GM12875 (cell line): ENCODE results near the gene PRKCB.
"Not testable (repeated sequence)": the region's sequence is repeated elsewhere in the genome, so short reads cannot be mapped to it uniquely, and the experiment has no call there.

Source experiments
- H3K4me3 ChIP-seq: one replicate; pipeline ENCODE4 v1.5.1; 2011; ENCODE audit warnings: low read depth, low read length, control low read depth
- TF ChIP-seq, protein P1 (sequence below): IDR thresholded peaks from 2 replicates; pipeline ENCODE4 v1.5.1; 2011; ENCODE audit warnings: low read depth, mild to moderate bottlenecking, control low read depth, inconsistent platforms, low read length, moderate library complexity, borderline replicate concordance; ENCODE audit not compliant: insufficient read depth

Gene PRKCB

GRCh38 chr16:24218299-24218698 lies 382.5 kb downstream of the PRKCB start:
- TF ChIP-seq, protein P1, sequence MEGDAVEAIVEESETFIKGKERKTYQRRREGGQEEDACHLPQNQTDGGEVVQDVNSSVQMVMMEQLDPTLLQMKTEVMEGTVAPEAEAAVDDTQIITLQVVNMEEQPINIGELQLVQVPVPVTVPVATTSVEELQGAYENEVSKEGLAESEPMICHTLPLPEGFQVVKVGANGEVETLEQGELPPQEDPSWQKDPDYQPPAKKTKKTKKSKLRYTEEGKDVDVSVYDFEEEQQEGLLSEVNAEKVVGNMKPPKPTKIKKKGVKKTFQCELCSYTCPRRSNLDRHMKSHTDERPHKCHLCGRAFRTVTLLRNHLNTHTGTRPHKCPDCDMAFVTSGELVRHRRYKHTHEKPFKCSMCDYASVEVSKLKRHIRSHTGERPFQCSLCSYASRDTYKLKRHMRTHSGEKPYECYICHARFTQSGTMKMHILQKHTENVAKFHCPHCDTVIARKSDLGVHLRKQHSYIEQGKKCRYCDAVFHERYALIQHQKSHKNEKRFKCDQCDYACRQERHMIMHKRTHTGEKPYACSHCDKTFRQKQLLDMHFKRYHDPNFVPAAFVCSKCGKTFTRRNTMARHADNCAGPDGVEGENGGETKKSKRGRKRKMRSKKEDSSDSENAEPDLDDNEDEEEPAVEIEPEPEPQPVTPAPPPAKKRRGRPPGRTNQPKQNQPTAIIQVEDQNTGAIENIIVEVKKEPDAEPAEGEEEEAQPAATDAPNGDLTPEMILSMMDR = no peak
- no peak overlapping the region for H3K4me3 ChIP-seq

DNA sequence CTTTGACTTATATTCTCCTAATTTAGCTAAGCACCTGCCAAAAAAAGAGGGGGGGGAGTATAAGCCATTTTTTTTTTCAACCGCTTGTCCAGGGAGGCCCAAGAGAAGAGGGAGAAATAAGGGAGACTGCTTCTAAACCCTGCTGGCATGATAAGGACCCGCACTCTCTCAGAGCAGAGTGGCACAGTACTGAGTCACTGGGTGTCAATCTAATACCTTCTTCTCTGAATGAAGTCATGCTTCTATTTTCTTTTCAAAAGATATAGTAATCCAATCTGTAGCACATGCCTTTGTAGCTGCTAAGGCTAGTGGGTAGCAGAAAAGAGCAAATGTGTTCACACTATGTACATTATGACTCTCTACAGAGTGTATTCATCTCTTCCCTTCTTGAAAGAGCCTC lies 385.4 kb downstream of the PRKCB start:
- no peak overlapping the region for H3K4me3 ChIP-seq
- TF ChIP-seq, protein P1 = no peak

DNA sequence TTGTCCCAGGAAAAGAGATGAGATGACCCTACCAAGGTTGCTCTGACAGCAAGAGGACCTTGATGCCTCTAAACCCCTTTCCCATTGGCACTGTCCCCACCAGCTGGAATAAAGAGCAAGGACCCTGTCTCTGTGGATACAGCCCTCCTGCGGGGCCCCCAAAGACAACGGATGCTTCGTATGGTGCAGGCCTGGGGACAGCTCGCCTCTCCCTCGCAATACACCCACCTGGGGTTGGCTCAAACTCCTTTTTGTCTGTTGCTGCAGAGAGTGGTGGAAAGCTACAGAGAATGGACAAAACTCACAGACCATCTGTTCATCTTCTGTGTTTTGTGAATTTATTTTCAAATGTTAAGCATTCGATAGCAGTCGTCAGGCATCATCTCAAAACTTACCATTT lies 392.7 kb downstream of the PRKCB start:
- TF ChIP-seq, protein P1 = no peak
- H3K4me3 ChIP-seq = no peak overlapping the region

GRCh38 chr16:24232936-24233335 lies 397.2 kb downstream of the PRKCB start:
- TF ChIP-seq, protein P1 = no peak
- no peak overlapping the region for H3K4me3 ChIP-seq

DNA sequence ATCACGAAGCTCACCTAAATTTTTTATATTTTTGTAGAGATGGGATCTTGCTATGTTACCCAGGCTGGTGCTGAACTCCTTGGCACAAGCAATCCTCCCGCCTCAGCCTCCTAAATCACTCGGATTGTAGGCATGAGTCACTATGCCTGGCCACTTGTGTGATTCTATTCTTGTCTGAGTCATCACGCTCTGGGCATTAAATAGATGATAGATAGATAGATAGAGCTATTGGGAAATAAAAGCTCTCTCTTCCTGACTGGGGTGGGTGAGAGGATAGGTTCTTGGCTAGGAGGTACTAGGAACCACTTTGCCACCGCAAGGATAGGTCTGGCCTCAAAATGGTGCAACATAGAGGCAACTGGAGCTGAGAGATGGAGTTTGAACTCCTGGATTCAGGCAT lies 399.0 kb downstream of the PRKCB start:
- H3K4me3 ChIP-seq = no peak overlapping the region
- TF ChIP-seq, protein P1 = no peak

DNA sequence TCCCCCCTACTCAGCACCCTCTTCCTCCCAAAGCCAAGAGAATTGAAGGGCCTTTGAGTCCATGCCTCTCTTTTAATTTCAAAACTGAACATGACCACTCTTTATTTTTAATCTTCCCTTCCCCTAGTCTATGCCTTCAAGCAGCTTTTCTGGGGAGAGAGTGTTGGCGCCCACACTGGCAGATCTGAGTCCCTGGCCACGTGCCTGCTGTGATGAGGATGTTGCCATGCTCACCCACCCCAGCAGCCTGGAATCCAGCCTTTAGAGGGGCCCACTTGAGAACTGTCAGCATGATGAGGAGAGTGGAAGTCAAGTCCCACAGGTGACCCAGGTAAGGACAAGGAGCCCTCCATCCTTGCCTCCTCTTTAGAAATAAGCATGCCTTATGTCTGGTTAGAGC lies 400.0 kb downstream of the PRKCB start:
- TF ChIP-seq, protein P1 = no peak
- H3K4me3 ChIP-seq = no peak overlapping the region

DNA sequence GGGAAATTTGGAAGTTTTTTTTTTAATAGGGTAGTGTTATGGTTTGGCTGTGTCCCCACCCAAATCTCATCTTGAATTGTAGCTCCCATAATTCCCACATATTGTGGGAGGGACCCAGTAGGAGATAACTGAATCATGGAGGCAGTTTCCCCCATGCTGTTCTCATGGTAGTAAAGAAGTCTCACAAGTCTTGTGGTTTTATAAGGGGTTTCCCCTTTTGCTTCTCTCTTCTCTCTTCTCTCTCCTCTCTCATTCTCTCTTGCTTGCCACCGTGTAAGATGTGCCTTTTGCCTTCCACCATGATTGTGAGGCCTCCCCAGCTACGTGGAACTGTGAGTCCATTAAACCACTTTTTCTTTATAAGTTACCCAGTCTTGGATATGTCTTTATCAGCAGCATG lies 403.1 kb downstream of the PRKCB start:
- H3K4me3 ChIP-seq = not testable (repeated sequence)
